ENCODE results near the gene C3orf80. TPM values are rescaled to one million over a fixed set of nuclear protein-coding genes. Genes with fewer than 3 reads are reported as not detected.

Gene C3orf80
- total and polyA plus RNA-seq, 7 donors: under 0.01 to 28.3 (median 13.3) TPM; not detected in 1

DNA sequence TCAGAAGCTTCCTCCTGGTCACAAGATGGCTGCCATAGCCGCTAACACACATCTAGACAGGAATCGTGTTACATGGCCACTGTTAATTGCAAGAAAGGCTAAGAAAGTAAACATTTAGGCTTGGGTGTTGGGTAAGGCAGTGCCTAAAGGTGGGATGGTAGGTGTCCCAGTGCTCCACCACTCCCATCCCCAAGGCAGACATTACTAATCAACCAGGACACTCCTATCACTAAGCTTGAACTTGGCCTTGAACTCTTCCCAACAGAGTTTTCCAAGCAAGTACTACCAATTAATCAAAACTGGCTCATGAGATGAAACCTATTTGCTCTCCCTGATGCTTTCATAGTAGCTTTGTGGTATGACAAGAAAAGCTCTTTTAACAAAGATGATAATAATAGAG lies 37.9 kb upstream of the C3orf80 start:
- H3K27me3 ChIP-seq: no peaks in the 10 kb centered on the region
- H3K36me3 ChIP-seq: no peaks in the 10 kb centered on the region
- TF ChIP-seq EP300 (IDR thresholded peaks at IDR 0.05): no peak
- TF ChIP-seq, protein P1, sequence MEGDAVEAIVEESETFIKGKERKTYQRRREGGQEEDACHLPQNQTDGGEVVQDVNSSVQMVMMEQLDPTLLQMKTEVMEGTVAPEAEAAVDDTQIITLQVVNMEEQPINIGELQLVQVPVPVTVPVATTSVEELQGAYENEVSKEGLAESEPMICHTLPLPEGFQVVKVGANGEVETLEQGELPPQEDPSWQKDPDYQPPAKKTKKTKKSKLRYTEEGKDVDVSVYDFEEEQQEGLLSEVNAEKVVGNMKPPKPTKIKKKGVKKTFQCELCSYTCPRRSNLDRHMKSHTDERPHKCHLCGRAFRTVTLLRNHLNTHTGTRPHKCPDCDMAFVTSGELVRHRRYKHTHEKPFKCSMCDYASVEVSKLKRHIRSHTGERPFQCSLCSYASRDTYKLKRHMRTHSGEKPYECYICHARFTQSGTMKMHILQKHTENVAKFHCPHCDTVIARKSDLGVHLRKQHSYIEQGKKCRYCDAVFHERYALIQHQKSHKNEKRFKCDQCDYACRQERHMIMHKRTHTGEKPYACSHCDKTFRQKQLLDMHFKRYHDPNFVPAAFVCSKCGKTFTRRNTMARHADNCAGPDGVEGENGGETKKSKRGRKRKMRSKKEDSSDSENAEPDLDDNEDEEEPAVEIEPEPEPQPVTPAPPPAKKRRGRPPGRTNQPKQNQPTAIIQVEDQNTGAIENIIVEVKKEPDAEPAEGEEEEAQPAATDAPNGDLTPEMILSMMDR (IDR thresholded peaks at IDR 0.05): no peak
- TF ChIP-seq POLR2A (IDR thresholded peaks at IDR 0.05): no peak
- no peak for TF ChIP-seq POLR2AphosphoS5 (IDR thresholded peaks at IDR 0.05)
- intact Hi-C loops (cut with DNase I): loop anchor here (2.0 to 10.0 kb wide), 3 partner anchors 20 to 352 kb away; partner anchors contain the start of gene SCHIP1
- peaks cover 0 to 36% (median 21%) of the 10 kb centered on the region in 4 donors for H3K4me1 ChIP-seq
- 95 to 98% methylated on average over 2 of the region's 2 CpGs for WGBS, 2 donors
- H3K4me3 ChIP-seq: no peak overlapping the region
- no peaks in the 10 kb centered on the region for H3K9me3 ChIP-seq
- peak overlapping the region in 3 of 4 donors; percentile 57 to 60 (median 58) for H3K27ac ChIP-seq
- no peak for DNase-seq

DNA sequence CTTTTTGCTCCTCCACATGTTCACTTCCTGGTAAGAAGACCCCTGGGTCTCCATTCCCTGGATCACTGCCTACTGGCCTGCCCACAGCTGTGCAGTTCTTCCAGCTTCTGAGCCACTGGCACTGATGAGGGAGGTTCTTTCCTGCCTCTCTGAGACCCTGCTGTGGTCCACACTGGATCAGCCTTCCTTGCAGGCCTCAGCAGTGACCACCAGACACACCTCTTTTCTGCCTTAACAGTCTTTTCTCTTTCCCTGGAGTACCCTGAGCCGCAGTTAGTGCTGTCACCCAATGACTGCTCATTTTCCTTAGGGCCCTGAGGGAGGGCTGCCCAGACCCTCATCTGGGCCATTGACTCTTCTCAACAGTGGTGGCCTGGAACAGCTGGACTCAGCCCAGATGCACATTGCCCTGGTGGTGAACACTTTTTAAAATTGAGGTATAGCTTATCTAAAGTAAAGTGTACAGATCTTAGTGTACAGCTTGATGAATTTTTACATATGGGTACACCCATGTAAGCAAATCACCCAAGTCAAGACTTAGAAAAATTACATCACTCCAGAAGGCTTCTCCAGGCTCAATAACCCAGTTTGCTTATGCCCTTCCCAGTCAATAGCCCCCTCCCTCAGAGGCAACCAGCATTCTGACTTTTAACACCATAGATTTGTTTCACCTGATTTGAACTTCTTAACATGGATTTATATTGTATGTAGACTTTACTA lies 32.8 kb upstream of the C3orf80 start:
- TF ChIP-seq POLR2A (IDR thresholded peaks at IDR 0.05) (no peak), POLR2AphosphoS5 (IDR thresholded peaks at IDR 0.05) (no peak), EP300 (IDR thresholded peaks at IDR 0.05) (no peak)
- TF ChIP-seq, protein P1 (IDR thresholded peaks at IDR 0.05): no peak
- no peak for DNase-seq
- Histone ChIP-seq H3K27me3 (no peaks in the 10 kb centered on the region), H3K9me3 (no peaks in the 10 kb centered on the region), H3K27ac (no peak overlapping the region), H3K36me3 (no peaks in the 10 kb centered on the region), H3K4me3 (no peak overlapping the region), H3K4me1 (peaks cover 0 to 10% (median 6%) of the 10 kb centered on the region in 4 donors)
- intact Hi-C loops (cut with DNase I): no loop called here
- WGBS, 2 donors: 85 to 100% methylated on average over 1 of the region's 1 CpG

DNA sequence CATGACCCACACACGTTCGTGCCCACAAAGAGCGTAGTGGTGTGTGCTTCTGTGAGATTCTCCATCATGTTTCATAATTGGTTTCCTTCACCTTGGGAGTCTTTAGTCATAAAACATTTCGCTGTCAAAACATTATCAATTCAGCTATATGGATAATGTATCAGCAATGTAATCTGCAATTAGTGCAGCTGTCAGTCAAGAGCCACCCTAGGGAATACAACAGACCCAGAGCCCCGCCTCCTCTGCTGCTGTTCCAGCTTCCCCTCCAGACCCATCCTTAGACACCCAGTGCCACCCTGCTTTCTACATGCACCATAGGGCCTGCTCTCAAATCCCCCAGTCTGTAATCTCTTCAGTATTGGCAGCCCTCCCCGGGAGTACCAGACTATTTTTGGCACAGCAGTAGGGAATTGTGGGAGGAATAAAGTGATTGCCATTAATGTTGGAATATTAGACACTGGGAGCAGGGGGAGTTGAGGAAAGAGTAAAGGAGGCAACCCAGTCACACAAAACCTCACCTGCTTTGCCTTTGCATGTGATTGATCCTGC lies 31.5 kb upstream of the C3orf80 start:
- no peaks in the 10 kb centered on the region for H3K9me3 ChIP-seq
- H3K4me1 ChIP-seq: peaks cover 0 to 8% (median 3%) of the 10 kb centered on the region in 4 donors
- 92% methylated on average over 6 of the region's 6 CpGs for WGBS, 2 donors
- no peaks in the 10 kb centered on the region for H3K27me3 ChIP-seq
- H3K27ac ChIP-seq: no peak overlapping the region
- intact Hi-C loops (cut with DNase I): no loop called here
- no peak overlapping the region for H3K4me3 ChIP-seq
- no peak for DNase-seq
- no peaks in the 10 kb centered on the region for H3K36me3 ChIP-seq
- TF ChIP-seq EP300 (IDR thresholded peaks at IDR 0.05) (no peak), POLR2A (IDR thresholded peaks at IDR 0.05) (no peak), POLR2AphosphoS5 (IDR thresholded peaks at IDR 0.05) (no peak)
- TF ChIP-seq, protein P1 (IDR thresholded peaks at IDR 0.05): no peak

DNA sequence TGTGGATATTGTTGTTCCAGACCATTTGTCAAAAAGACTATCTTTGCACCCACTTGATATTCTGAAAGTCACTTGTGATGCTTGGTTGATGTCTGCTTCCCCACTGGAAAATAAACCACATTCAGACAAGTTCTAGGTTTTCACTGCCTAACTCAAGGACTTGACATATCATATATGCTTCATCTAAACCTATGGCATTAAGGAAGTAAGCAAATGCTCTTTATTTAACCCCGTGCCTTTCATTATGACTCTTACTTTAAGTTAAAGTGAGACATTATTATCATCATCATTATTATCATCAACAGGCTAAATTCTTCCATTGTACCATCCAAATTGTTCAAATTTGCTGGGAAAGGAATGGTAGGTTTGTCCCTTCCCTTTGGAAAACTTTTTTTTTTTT lies 30.8 kb upstream of the C3orf80 start:
- Histone ChIP-seq H3K4me3 (no peak overlapping the region), H3K4me1 (peaks cover 0 to 8% (median 3%) of the 10 kb centered on the region in 4 donors), H3K27me3 (no peaks in the 10 kb centered on the region), H3K9me3 (no peaks in the 10 kb centered on the region), H3K36me3 (no peaks in the 10 kb centered on the region), H3K27ac (no peak overlapping the region)
- WGBS, 2 donors: 80 to 90% methylated on average over 1 of the region's 1 CpG
- no peak for DNase-seq
- TF ChIP-seq, protein P1 (IDR thresholded peaks at IDR 0.05): no peak
- no peak for TF ChIP-seq POLR2AphosphoS5 (IDR thresholded peaks at IDR 0.05)
- no peak for TF ChIP-seq EP300 (IDR thresholded peaks at IDR 0.05)
- no peak for TF ChIP-seq POLR2A (IDR thresholded peaks at IDR 0.05)
- intact Hi-C loops (cut with DNase I): no loop called here

Measured in sigmoid colon (tissue), 7 donors.